IMR-90 (cell line): ENCODE data around the gene COL6A5. TPM values are rescaled to one million over a fixed set of nuclear protein-coding genes. Genes with fewer than 3 reads are reported as not detected.

ENCODE experiments used
- ATAC-seq: fragments of 200-7000 bp; cut with Tn5 transposase; 2 replicates; pipeline ENCODE4 v1.9.1; 2020; ENCODE audit warnings: low read depth, mild to moderate bottlenecking, moderate library complexity
- BruUV-seq: library from RNA; stranded (reverse); fragments of 400-500 nt; replicated peaks from 2 replicates; lab custom pipeline; 2021; lab: Mats Ljungman, UMichigan
- CTCF ChIA-PET: fragments of 300-600 bp; formaldehyde crosslinking; extraction: SDS; loops from one replicate; lab custom pipeline; 2021; ENCODE audit warnings: antibody characterized with exemption; lab: Yijun Ruan, JAX
- POLR2A ChIA-PET: fragments of 300-600 bp; sonication (Branson Sonifier 250); formaldehyde crosslinking; loops from one replicate; lab custom pipeline; 2022; ENCODE audit warnings: antibody characterized with exemption; ENCODE audit not compliant: unreplicated experiment; lab: Charles Lee
- DNase-seq: peaks from one replicate; pipeline ENCODE4 v3.0.0; 2013
- H2AFZ ChIP-seq: replicated peaks from 2 replicates; pipeline ENCODE3; 2013; ENCODE audit warnings: low read length, mild to moderate bottlenecking; ENCODE audit not compliant: poor library complexity
- H2AK5ac ChIP-seq: 2 replicates; pipeline ENCODE4 v1.6.1; 2013; ENCODE audit warnings: low read depth, low read length, inconsistent platforms
- H2AK9ac ChIP-seq: replicated peaks from 2 replicates; pipeline ENCODE3; 2013; ENCODE audit warnings: mild to moderate bottlenecking, low read depth, low read length, moderate library complexity; ENCODE audit not compliant: poor library complexity
- H2BK120ac ChIP-seq: 2 replicates; pipeline ENCODE4 v1.6.1; 2013; ENCODE audit warnings: low read depth, low read length, inconsistent platforms
- H2BK15ac ChIP-seq: 3 replicates; pipeline ENCODE4 v1.6.1; 2013; ENCODE audit warnings: low read depth, low read length, inconsistent platforms
- H2BK20ac ChIP-seq: 2 replicates; pipeline ENCODE4 v1.6.1; 2013; ENCODE audit warnings: low read depth, mild to moderate bottlenecking, inconsistent platforms, low read length, moderate library complexity
- H2BK5ac ChIP-seq: 2 replicates; pipeline ENCODE4 v1.6.1; 2013; ENCODE audit warnings: mild to moderate bottlenecking, low read depth, low read length, inconsistent platforms; ENCODE audit not compliant: poor library complexity, severe bottlenecking
- H3K14ac ChIP-seq: replicated peaks from 2 replicates; pipeline ENCODE4 v1.6.1; 2013; ENCODE audit warnings: low read depth, low read length, inconsistent platforms
- H3K18ac ChIP-seq: 2 replicates; pipeline ENCODE4 v1.6.1; 2013; ENCODE audit warnings: low read depth, low read length, control low read depth
- H3K23ac ChIP-seq: 2 replicates; pipeline ENCODE4 v1.6.1; 2013; ENCODE audit warnings: low read depth, low read length, inconsistent platforms
- H3K27ac ChIP-seq: 2 replicates; pipeline ENCODE4 v1.5.1; 2013; ENCODE audit warnings: mild to moderate bottlenecking, control low read depth, low read length; ENCODE audit not compliant: insufficient read depth
- H3K27me3 ChIP-seq: 2 replicates; pipeline ENCODE4 v1.6.1; 2013; ENCODE audit warnings: low read length; ENCODE audit not compliant: control insufficient read depth, insufficient read depth
- H3K36me3 ChIP-seq: 2 replicates; pipeline ENCODE4 v1.6.1; 2013; ENCODE audit warnings: low read length, mixed read lengths; ENCODE audit not compliant: control insufficient read depth, insufficient read depth
- H3K4ac ChIP-seq: 2 replicates; pipeline ENCODE4 v1.6.1; 2013; ENCODE audit warnings: low read depth, low read length, inconsistent platforms
- H3K4me1 ChIP-seq: 2 replicates; pipeline ENCODE4 v1.6.1; 2013; ENCODE audit warnings: low read length, mixed read lengths; ENCODE audit not compliant: control insufficient read depth, insufficient read depth
- H3K4me2 ChIP-seq: 2 replicates; pipeline ENCODE4 v1.6.1; 2013; ENCODE audit warnings: low read depth, mild to moderate bottlenecking, control low read depth, low read length, moderate library complexity
- H3K4me3 ChIP-seq: 2 replicates; pipeline ENCODE4 v1.5.1; 2013; ENCODE audit warnings: low read depth, mild to moderate bottlenecking, control low read depth, low read length, moderate library complexity; ENCODE audit not compliant: insufficient read depth
- H3K56ac ChIP-seq: 2 replicates; pipeline ENCODE4 v1.6.1; 2013; ENCODE audit warnings: low read length, inconsistent platforms; ENCODE audit not compliant: insufficient read depth; ENCODE audit errors: extremely low read depth
- H3K79me1 ChIP-seq, 2 experiments: 2 replicates each; pipeline ENCODE4 v1.6.1; 2013; ENCODE audit warnings: low read length in 2 of 2, inconsistent platforms in 1 of 2, low read depth in 1 of 2
- H3K9ac ChIP-seq: 2 replicates; pipeline ENCODE4 v1.6.1; 2013; ENCODE audit warnings: low read depth, low read length, control low read depth
- H3K9me1 ChIP-seq: 2 replicates; pipeline ENCODE4 v1.6.1; 2013; ENCODE audit warnings: low read length, inconsistent platforms; ENCODE audit not compliant: insufficient read depth
- H3K9me3 ChIP-seq: 2 replicates; pipeline ENCODE4 v1.6.1; 2013; ENCODE audit warnings: low read length; ENCODE audit not compliant: control insufficient read depth, insufficient read depth
- H4K20me1 ChIP-seq: 2 replicates; pipeline ENCODE4 v1.6.1; 2013; ENCODE audit warnings: low read length, inconsistent platforms; ENCODE audit not compliant: insufficient read depth
- H4K5ac ChIP-seq: 2 replicates; pipeline ENCODE4 v1.6.1; 2013; ENCODE audit warnings: mild to moderate bottlenecking, low read depth, low read length, control low read depth
- H4K8ac ChIP-seq, 2 experiments: 2 replicates each; pipeline ENCODE4 v1.6.1; 2013; ENCODE audit warnings: low read depth in 2 of 2, low read length in 2 of 2, control low read depth in 1 of 2, inconsistent platforms in 1 of 2
- H4K91ac ChIP-seq: 2 replicates; pipeline ENCODE4 v1.6.1; 2013; ENCODE audit warnings: low read depth, low read length, inconsistent platforms; ENCODE audit not compliant: insufficient read depth
- CHD1 ChIP-seq: IDR thresholded peaks from 2 replicates; pipeline ENCODE4 v1.6.1; 2012; ENCODE audit warnings: low read depth, low read length, improper control_type of control experiment
- RFX5 ChIP-seq: IDR thresholded peaks from 2 replicates; pipeline ENCODE4 v1.8.0; 2012; ENCODE audit warnings: low read depth, mild to moderate bottlenecking, low read length, moderate library complexity
- dilution Hi-C: fragments of 300-500 bp; cut with HindIII; formaldehyde crosslinking; loops from one replicate; pipeline ENCODE4 v1.14.3; 2018; ENCODE audit warnings: low sequenced_read_pairs; ENCODE audit not compliant: unreplicated experiment
- in situ Hi-C: fragments of 300-500 bp; cut with MboI; formaldehyde crosslinking; loops from 3 replicates; pipeline ENCODE4 v1.14.3; 2019; ENCODE audit warnings: low sequenced_read_pairs, inconsistent platforms, mixed read lengths
- intact Hi-C: fragments of 100-400 bp; cut with micrococcal nuclease; formaldehyde crosslinking; loops from 2 replicates; pipeline ENCODE4 v1.10.0; 2022
- polyA plus RNA-seq, 3 experiments: library from polyadenylated mRNA; depleted of rRNA; stranded (reverse); fragments of >200 nt; gene quantifications; 2 replicates each; pipeline ENCODE4 v1.2.3, GENCODE V29; 2012; ENCODE audit warnings: low replicate concordance in 1 of 3
- total RNA-seq: library from RNA; depleted of rRNA; stranded (reverse); fragments of >200 nt; gene quantifications from 2 replicates; pipeline ENCODE4 v1.2.3, GENCODE V29; 2012

COL6A5 gene
- total and polyA plus RNA-seq, 2 of the 4 experiments (the other 2 are of a cell fraction), result not detected

GRCh38 chr3:130341388-130341787, 4.1 kb upstream of the COL6A5 start:
- H4K91ac ChIP-seq, result no peak overlapping the region
- CTCF ChIA-PET, result no interaction called here
- H3K23ac ChIP-seq, result no peak overlapping the region
- TF ChIP-seq CHD1, result no peak
- TF ChIP-seq RFX5, result no peak
- POLR2A ChIA-PET, result no interaction called here
- no peak overlapping the region for H3K4me3 ChIP-seq
- H3K56ac ChIP-seq, result no peak overlapping the region
- ATAC-seq (no peak), DNase-seq (no peak)
- H3K14ac ChIP-seq, result no peak overlapping the region
- H2AFZ ChIP-seq, result no peak overlapping the region
- no peak overlapping the region for H3K27ac ChIP-seq
- intact Hi-C loops (no loop called here), dilution Hi-C loops (no loop called here), in situ Hi-C loops (no loop called here)
- no peaks in the 10 kb centered on the region for H3K36me3 ChIP-seq
- H3K4me1 ChIP-seq, result no peaks in the 10 kb centered on the region
- no peaks in the 10 kb centered on the region for H3K9me3 ChIP-seq
- H3K18ac ChIP-seq, result no peak overlapping the region
- H4K8ac ChIP-seq, result no peak overlapping the region
- no peak overlapping the region for H2BK20ac ChIP-seq
- H3K4me2 ChIP-seq, result no peak overlapping the region
- no peak overlapping the region for H2BK15ac ChIP-seq
- no peaks in the 10 kb centered on the region for H4K20me1 ChIP-seq
- H2AK9ac ChIP-seq, result no peak overlapping the region
- H3K27me3 ChIP-seq, result peaks cover 2% of the 10 kb centered on the region; the same call in 1 of the 2 replicates
- BruUV-seq, result no TSS peak
- H2BK5ac ChIP-seq, result no peak overlapping the region
- no peaks in the 10 kb centered on the region for H3K9me1 ChIP-seq
- H4K5ac ChIP-seq, result no peak overlapping the region
- H2AK5ac ChIP-seq, result no peak overlapping the region
- H3K9ac ChIP-seq, result no peak overlapping the region
- no peaks in the 10 kb centered on the region for H3K79me1 ChIP-seq
- no peak overlapping the region for H3K4ac ChIP-seq
- no peak overlapping the region for H2BK120ac ChIP-seq
